Gastrocnemius medialis (tissue), 4 donors: Measurements from ENCODE around the gene TGFB3.

Experiments
- CTCF ChIP-seq, 5 experiments: fragments of 450-650 bp in 3 of 5; fragments of 200-600 bp in 2 of 5; sonication (generic) in 2 of 5; IDR thresholded peaks in 4 of 5; conservative IDR thresholded peaks in 1 of 5; 1 replicate in 4 of 5; 2 replicates in 1 of 5; pipeline ENCODE4 v1.5.1; 2016 to 2019; ENCODE audit warnings: antibody characterized with exemption in 5 of 5, mild to moderate bottlenecking in 3 of 5, moderate library complexity in 3 of 5
- POLR2A ChIP-seq, 2 donors: fragments of 450-650 bp; IDR thresholded peaks; one replicate each; pipeline ENCODE4 v1.6.1; 2017; ENCODE audit warnings: antibody characterized with exemption in 2 of 2, mild to moderate bottlenecking in 2 of 2, moderate library complexity in 2 of 2

- TF ChIP-seq CTCF (IDR thresholded peaks at IDR 0.05 in 4 of 5, conservative IDR thresholded peaks at IDR 0.05 in 1 of 5) (no peak), POLR2A (IDR thresholded peaks at IDR 0.05) (peak; percentile 72 to 90)
These were observed at the start of gene TGFB3 for GRCh38 chr14:75981426-75982265.
